HL-60 (cell line): ENCODE results near the gene TRIM63.

Experiments used
- SPI1 ChIP-seq: IDR thresholded peaks from 2 replicates; pipeline ENCODE4 v1.6.1; 2012; ENCODE audit warnings: low read depth, mild to moderate bottlenecking, borderline replicate concordance
- TF ChIP-seq, protein P1 (sequence below): IDR thresholded peaks from one replicate; pipeline ENCODE4 v1.5.1; 2011; ENCODE audit warnings: low read length, control low read depth, inconsistent platforms; ENCODE audit not compliant: insufficient read depth

DNA sequence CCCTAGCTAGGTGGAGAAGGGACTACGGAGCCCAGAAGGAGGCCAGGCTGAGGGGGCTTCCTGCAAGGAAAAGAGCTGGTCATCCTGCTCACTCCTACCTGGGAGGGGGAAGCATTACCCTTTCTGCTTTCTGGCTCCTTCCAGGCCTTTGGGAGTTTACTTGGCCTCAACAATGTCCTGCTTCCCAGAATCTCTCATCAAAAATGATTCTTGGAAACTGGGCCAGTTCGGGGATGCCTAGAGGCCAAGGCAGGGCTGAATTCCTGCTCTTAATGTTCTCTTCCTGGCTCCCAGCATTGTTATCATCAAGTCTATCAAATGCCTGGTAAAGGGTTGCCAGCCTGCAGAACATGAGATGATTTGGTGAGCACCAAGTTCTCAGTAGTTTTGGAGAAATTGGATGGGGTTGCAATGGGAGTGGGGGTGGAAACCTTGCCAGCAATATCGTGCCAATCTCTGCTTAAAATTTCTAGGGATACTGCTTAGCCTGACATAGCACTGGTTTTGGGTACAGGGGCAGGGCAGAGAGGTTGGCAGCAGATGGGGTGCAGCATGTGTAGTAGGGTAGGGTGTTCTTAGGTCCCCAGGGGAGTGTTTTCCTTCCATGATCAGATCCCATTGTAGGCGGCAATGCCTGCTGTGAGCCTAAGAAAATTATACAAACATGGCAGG is 61.9 kb downstream of the TRIM63 start:
- TF ChIP-seq, protein P1, sequence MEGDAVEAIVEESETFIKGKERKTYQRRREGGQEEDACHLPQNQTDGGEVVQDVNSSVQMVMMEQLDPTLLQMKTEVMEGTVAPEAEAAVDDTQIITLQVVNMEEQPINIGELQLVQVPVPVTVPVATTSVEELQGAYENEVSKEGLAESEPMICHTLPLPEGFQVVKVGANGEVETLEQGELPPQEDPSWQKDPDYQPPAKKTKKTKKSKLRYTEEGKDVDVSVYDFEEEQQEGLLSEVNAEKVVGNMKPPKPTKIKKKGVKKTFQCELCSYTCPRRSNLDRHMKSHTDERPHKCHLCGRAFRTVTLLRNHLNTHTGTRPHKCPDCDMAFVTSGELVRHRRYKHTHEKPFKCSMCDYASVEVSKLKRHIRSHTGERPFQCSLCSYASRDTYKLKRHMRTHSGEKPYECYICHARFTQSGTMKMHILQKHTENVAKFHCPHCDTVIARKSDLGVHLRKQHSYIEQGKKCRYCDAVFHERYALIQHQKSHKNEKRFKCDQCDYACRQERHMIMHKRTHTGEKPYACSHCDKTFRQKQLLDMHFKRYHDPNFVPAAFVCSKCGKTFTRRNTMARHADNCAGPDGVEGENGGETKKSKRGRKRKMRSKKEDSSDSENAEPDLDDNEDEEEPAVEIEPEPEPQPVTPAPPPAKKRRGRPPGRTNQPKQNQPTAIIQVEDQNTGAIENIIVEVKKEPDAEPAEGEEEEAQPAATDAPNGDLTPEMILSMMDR: no peak
- no peak for TF ChIP-seq SPI1
